Measurements from ENCODE around the gene RUNDC3A. TPM values are rescaled to one million over a fixed set of nuclear protein-coding genes. Genes with fewer than 3 reads are reported as not detected.

The RUNDC3A gene
- total and polyA plus RNA-seq, 2 of the 8 experiments (the other 6 are each of a cell fraction or from before 2014, with no cell fraction given) = 6.4 to 13.8 TPM

- DNase-seq (ENCODE audit: low read depth in 1 of 2, low spot score in 2 of 2) (no peak), FAIRE-seq (no peak)
- Histone ChIP-seq H3K23me2 (ENCODE audit: low read depth, low read length) (peaks cover 20% of the 10 kb centered on the region), H3K14ac (ENCODE audit: insufficient read length) (no peak overlapping the region), H3K79me1 (ENCODE audit: low read depth, low read length) (peaks cover 11% of the 10 kb centered on the region), H3K18ac (ENCODE audit: extremely low read depth, low read length) (no peak overlapping the region), H3K9me3 (ENCODE audit: insufficient read depth in 2 of 2, low read depth in 1 of 2, low read length in 1 of 2) (no peaks in the 10 kb centered on the region), H3K36me3 (ENCODE audit: control insufficient read depth in 2 of 4, insufficient read depth in 4 of 4, low read length in 3 of 4) (peaks cover 7 to 30% (median 22%) of the 10 kb centered on the region in 4 experiments; a peak in 7 of 8 replicates), H3K4ac (replicated peaks; ENCODE audit: insufficient read length, low read depth, low read length) (no peak overlapping the region), H3K9ac (replicated peaks in 1 of 4; ENCODE audit: extremely low read depth in 1 of 4, low read depth in 3 of 4, low read length in 3 of 4) (no peak overlapping the region), H2BK5ac (ENCODE audit: low read depth, low read length) (no peak overlapping the region), H4K8ac (ENCODE audit: extremely low read depth, insufficient read depth, low read length) (no peak overlapping the region), H3K27me3 (replicated peaks in 1 of 4; ENCODE audit: control insufficient read depth in 3 of 4, extremely low read depth in 1 of 4, insufficient read depth in 3 of 4, low read length in 3 of 4) (peaks cover 0 to 7% (median 5%) of the 10 kb centered on the region in 4 experiments; a peak in 4 of 7 replicates), H2AFZ (ENCODE audit: low read length) (no peak overlapping the region), H3K79me2 (ENCODE audit: control insufficient read depth in 1 of 2, insufficient read depth in 2 of 2, low read length in 2 of 2) (peaks cover 3 to 13% of the 10 kb centered on the region in 2 experiments; a peak in 3 of 4 replicates), H4K20me1 (replicated peaks in 1 of 2; ENCODE audit: control insufficient read depth in 1 of 2, insufficient read depth in 2 of 2, low read length in 2 of 2) (peaks cover 3 to 22% of the 10 kb centered on the region in 2 experiments), H3K4me1 (replicated peaks in 1 of 4; ENCODE audit: control insufficient read depth in 3 of 4, insufficient read depth in 4 of 4, low read length in 3 of 4) (peaks cover 0 to 18% (median 13%) of the 10 kb centered on the region in 4 experiments; a peak in 6 of 7 replicates), H2BK120ac (replicated peaks; ENCODE audit: low read depth, low read length) (no peak overlapping the region), H3K27ac (ENCODE audit: low read depth, low read length) (no peak overlapping the region), H3K56ac (replicated peaks; ENCODE audit: insufficient read length, low read depth, low read length) (no peak overlapping the region), H3K4me3 (ENCODE audit: extremely low read depth in 1 of 4, insufficient read depth in 2 of 4, low read depth in 3 of 4, low read length in 4 of 4) (no peak overlapping the region), H4K5ac (ENCODE audit: insufficient read length, low read depth, low read length) (no peak overlapping the region), H3K23ac (ENCODE audit: insufficient read length) (no peak overlapping the region), H4K91ac (replicated peaks; ENCODE audit: insufficient read length, low read length) (no peak overlapping the region), H3K4me2 (ENCODE audit: insufficient read depth in 1 of 2, low read depth in 2 of 2, low read length in 2 of 2) (no peak overlapping the region), H2BK20ac (ENCODE audit: low read length) (no peak overlapping the region), H2BK15ac (ENCODE audit: low read length) (no peak overlapping the region), H2BK12ac (ENCODE audit: low read depth, low read length) (no peak overlapping the region), H2AK5ac (ENCODE audit: low read depth, low read length) (no peak overlapping the region)
- ChIA-PET POLR2A (ENCODE audit: partially characterized antibody) (interaction anchor here (1.1 to 14.6 kb wide), 8 partner anchors 11 to 116 kb away, joined by 3 to 135 read pairs (median 3); partner anchors contain the start of genes RUNDC3A and UBTF), CTCF (ENCODE audit: partially characterized antibody) (interaction anchor here (0.6 to 5.9 kb wide), 10 partner anchors 10 to 247 kb away, joined by 3 to 26 read pairs (median 5); partner anchors contain the start of gene RUNDC3A)
- 96% methylated on average over 15 of the region's 18 CpGs; no CpG with 5 or more reads in 1 of the 2 experiments for WGBS, 2 experiments (ENCODE audit: extremely low coverage in 1 of 2, insufficient coverage in 1 of 2, insufficient read length in 1 of 2, insufficient replicate concordance in 2 of 2, low coverage in 1 of 2, low lambda C conversion rate in 2 of 2, missing lambda C conversion rate in 1 of 2)
- no peak for TF ChIP-seq POU5F1 (IDR thresholded peaks at IDR 0.05; ENCODE audit: low read depth, low read length)
- TF ChIP-seq TBP (IDR thresholded peaks at IDR 0.05; ENCODE audit: low read depth, low read length) = no peak
- TF ChIP-seq NANOG (IDR thresholded peaks at IDR 0.05; ENCODE audit: insufficient read depth, low read depth, low read length, poor library complexity, severe bottlenecking) = no peak
- no peak for TF ChIP-seq ASH2L (IDR thresholded peaks at IDR 0.05; ENCODE audit: low read length)
- no peak for TF ChIP-seq CREB1 (IDR thresholded peaks at IDR 0.05)
Measured at GRCh38 chr17:44320066-44320465, 11.7 kb downstream of the RUNDC3A start.
